H1 (cell line): ENCODE measurements around the gene ULBP1. TPM values are rescaled to one million over a fixed set of nuclear protein-coding genes. Genes with fewer than 3 reads are reported as not detected.

Experiments used
- CTCF ChIA-PET: fragments of 300-600 bp; sonication (Branson Sonifier 250); formaldehyde crosslinking; loops from one replicate; lab custom pipeline; 2021; ENCODE audit not compliant: partially characterized antibody; lab: Charles Lee
- POLR2A ChIA-PET: fragments of 300-600 bp; sonication (Branson Sonifier 250); formaldehyde crosslinking; loops from one replicate; lab custom pipeline; 2021; ENCODE audit warnings: inconsistent platforms; ENCODE audit not compliant: partially characterized antibody; lab: Charles Lee
- DNase-seq, 2 experiments: peaks; one replicate each; pipeline versions ENCODE4 v3.0.0 to v3.0.0-alpha.2; 2010 to 2022; ENCODE audit warnings: low spot score in 2 of 2, low read depth in 1 of 2, mixed read lengths in 1 of 2
- FAIRE-seq: peaks from 2 replicates; lab custom pipeline; 2011; peaks lifted over from hg19 to GRCh38; lab: Jason Lieb, UNC
- H2AFZ ChIP-seq: 2 replicates; pipeline ENCODE4 v1.8.1; 2012; ENCODE audit warnings: low read length, inconsistent platforms
- H2AK5ac ChIP-seq: 2 replicates; pipeline ENCODE4 v1.6.1; 2013; ENCODE audit warnings: low read depth, low read length
- H2BK120ac ChIP-seq: replicated peaks from 2 replicates; pipeline ENCODE3; 2013; ENCODE audit warnings: low read depth, low read length, inconsistent platforms
- H2BK12ac ChIP-seq: 2 replicates; pipeline ENCODE4 v1.6.1; 2013; ENCODE audit warnings: low read depth, low read length
- H2BK15ac ChIP-seq: 2 replicates; pipeline ENCODE4 v1.6.1; 2013; ENCODE audit warnings: low read length
- H2BK20ac ChIP-seq: 2 replicates; pipeline ENCODE4 v1.6.1; 2013; ENCODE audit warnings: low read length
- H2BK5ac ChIP-seq: 2 replicates; pipeline ENCODE4 v1.6.1; 2013; ENCODE audit warnings: low read depth, low read length
- H3K14ac ChIP-seq: 2 replicates; pipeline ENCODE4 v1.6.1; 2013; ENCODE audit warnings: inconsistent platforms; ENCODE audit not compliant: insufficient read length
- H3K18ac ChIP-seq: 2 replicates; pipeline ENCODE4 v1.6.1; 2013; ENCODE audit warnings: low read length; ENCODE audit errors: extremely low read depth
- H3K23ac ChIP-seq: 2 replicates; pipeline ENCODE4 v1.6.1; 2013; ENCODE audit warnings: inconsistent platforms; ENCODE audit not compliant: insufficient read length
- H3K23me2 ChIP-seq: 2 replicates; pipeline ENCODE4 v1.6.1; 2013; ENCODE audit warnings: low read depth, low read length
- H3K27ac ChIP-seq: 2 replicates; pipeline ENCODE4 v1.6.1; 2011; ENCODE audit warnings: low read depth, low read length, inconsistent platforms
- H3K27me3 ChIP-seq, 4 experiments: replicated peaks in 1 of 4; 1 replicate in 1 of 4; 2 replicates in 3 of 4; pipeline versions ENCODE4 v1.6.1 to v1.8.1; 2011 to 2013; ENCODE audit warnings: low read length in 3 of 4, mild to moderate bottlenecking in 3 of 4, inconsistent platforms in 2 of 4, mixed read lengths in 2 of 4, moderate library complexity in 1 of 4; ENCODE audit not compliant: control insufficient read depth in 3 of 4, insufficient read depth in 3 of 4; ENCODE audit errors: extremely low read depth in 1 of 4
- H3K36me3 ChIP-seq, 4 experiments: 2 replicates each; pipeline versions ENCODE4 v1.6.1 to v1.8.1; 2011 to 2013; ENCODE audit warnings: mild to moderate bottlenecking in 4 of 4, low read length in 3 of 4, moderate library complexity in 2 of 4, control low read depth in 1 of 4, inconsistent platforms in 1 of 4; ENCODE audit not compliant: insufficient read depth in 4 of 4, control insufficient read depth in 2 of 4
- H3K4ac ChIP-seq: replicated peaks from 2 replicates; pipeline ENCODE3; 2013; ENCODE audit warnings: low read length, low read depth, mixed read lengths, inconsistent platforms; ENCODE audit not compliant: insufficient read length
- H3K4me1 ChIP-seq, 4 experiments: replicated peaks in 1 of 4; 1 replicate in 1 of 4; 2 replicates in 3 of 4; pipeline versions ENCODE4 v1.6.1 to v1.8.1; 2011 to 2013; ENCODE audit warnings: low read length in 3 of 4, inconsistent platforms in 2 of 4, mixed read lengths in 1 of 4; ENCODE audit not compliant: insufficient read depth in 4 of 4, control insufficient read depth in 3 of 4
- H3K4me2 ChIP-seq, 2 experiments: 2 replicates each; pipeline versions ENCODE4 v1.6.1 to v1.8.1; 2011 to 2013; ENCODE audit warnings: low read depth in 2 of 2, low read length in 2 of 2, control low read depth in 1 of 2, inconsistent platforms in 1 of 2, mild to moderate bottlenecking in 1 of 2; ENCODE audit not compliant: insufficient read depth in 1 of 2
- H3K4me3 ChIP-seq, 4 experiments: fragments of 200-600, 300-600 bp in 1 of 4; sonication (generic), shearing (Covaris generic), sonication (Bioruptor Twin) in 1 of 4; 2 replicates each; pipeline versions ENCODE4 v1.5.1 to v1.8.1; 2011 to 2016; ENCODE audit warnings: low read length in 4 of 4, low read depth in 3 of 4, control low read depth in 2 of 4, inconsistent platforms in 2 of 4, mild to moderate bottlenecking in 2 of 4, mixed read lengths in 1 of 4, moderate library complexity in 1 of 4; ENCODE audit not compliant: insufficient read depth in 2 of 4; ENCODE audit errors: extremely low read depth in 1 of 4
- H3K56ac ChIP-seq: replicated peaks from 2 replicates; pipeline ENCODE3; 2013; ENCODE audit warnings: low read depth, mild to moderate bottlenecking, mixed read lengths, low read length, inconsistent platforms; ENCODE audit not compliant: insufficient read length
- H3K79me1 ChIP-seq: 2 replicates; pipeline ENCODE4 v1.6.1; 2013; ENCODE audit warnings: low read depth, low read length, control low read depth
- H3K79me2 ChIP-seq, 2 experiments: 2 replicates each; pipeline versions ENCODE4 v1.6.1 to v1.8.1; 2012 to 2013; ENCODE audit warnings: low read length in 2 of 2, mild to moderate bottlenecking in 2 of 2, inconsistent platforms in 1 of 2; ENCODE audit not compliant: insufficient read depth in 2 of 2, control insufficient read depth in 1 of 2
- H3K9ac ChIP-seq, 4 experiments: replicated peaks in 1 of 4; 1 replicate in 1 of 4; 2 replicates in 3 of 4; pipeline versions ENCODE4 v1.6.1 to v1.8.1; 2011 to 2013; ENCODE audit warnings: low read depth in 3 of 4, low read length in 3 of 4, control low read depth in 2 of 4, mild to moderate bottlenecking in 2 of 4, moderate library complexity in 2 of 4, inconsistent platforms in 1 of 4; ENCODE audit errors: extremely low read depth in 1 of 4
- H3K9me3 ChIP-seq, 2 experiments: 2 replicates each; pipeline versions ENCODE4 v1.6.1 to v1.8.1; 2012 to 2013; ENCODE audit warnings: mild to moderate bottlenecking in 2 of 2, moderate library complexity in 2 of 2, control low read depth in 1 of 2, inconsistent platforms in 1 of 2, low read depth in 1 of 2, low read length in 1 of 2, mixed read lengths in 1 of 2; ENCODE audit not compliant: insufficient read depth in 2 of 2
- H4K20me1 ChIP-seq, 2 experiments: replicated peaks in 1 of 2; 2 replicates each; pipeline versions ENCODE3 to v1.8.1; 2011 to 2013; ENCODE audit warnings: inconsistent platforms in 2 of 2, low read length in 2 of 2, mild to moderate bottlenecking in 1 of 2; ENCODE audit not compliant: insufficient read depth in 2 of 2, control insufficient read depth in 1 of 2
- H4K5ac ChIP-seq: 2 replicates; pipeline ENCODE4 v1.6.1; 2013; ENCODE audit warnings: low read length, low read depth, mixed read lengths, inconsistent platforms; ENCODE audit not compliant: insufficient read length
- H4K8ac ChIP-seq: 2 replicates; pipeline ENCODE4 v1.8.0; 2013; ENCODE audit warnings: mild to moderate bottlenecking, moderate library complexity, low read length, inconsistent platforms; ENCODE audit not compliant: insufficient read depth; ENCODE audit errors: extremely low read depth
- H4K91ac ChIP-seq: replicated peaks from 2 replicates; pipeline ENCODE3; 2013; ENCODE audit warnings: low read length, mixed read lengths, inconsistent platforms; ENCODE audit not compliant: insufficient read length
- EP300 ChIP-seq, 2 experiments: IDR thresholded peaks; 1 replicate in 1 of 2; 2 replicates in 1 of 2; pipeline ENCODE4 v1.6.1; 2011 to 2012; ENCODE audit warnings: low read depth in 2 of 2, low read length in 2 of 2, mild to moderate bottlenecking in 2 of 2, borderline replicate concordance in 1 of 2, inconsistent platforms in 1 of 2, moderate library complexity in 1 of 2
- NANOG ChIP-seq: IDR thresholded peaks from 2 replicates; pipeline ENCODE4 v1.6.1; 2011; ENCODE audit warnings: low read length, low read depth, mild to moderate bottlenecking, inconsistent platforms; ENCODE audit not compliant: insufficient read depth, poor library complexity, severe bottlenecking
- SP4 ChIP-seq: IDR thresholded peaks from 2 replicates; pipeline ENCODE4 v1.6.1; 2012; ENCODE audit warnings: low read length, inconsistent platforms
- WGBS, 2 experiments: shearing (Covaris generic) in 1 of 2; methylation state at CpG; one replicate each; pipeline versions ENCODE4 v1.1.6 to v1.1.7; 2013 to 2015; ENCODE audit warnings: low lambda C conversion rate in 2 of 2, mixed read lengths in 2 of 2, inconsistent platforms in 1 of 2, low coverage in 1 of 2, missing lambda C conversion rate in 1 of 2; ENCODE audit not compliant: insufficient replicate concordance in 2 of 2, insufficient coverage in 1 of 2, insufficient read length in 1 of 2; ENCODE audit errors: extremely low coverage in 1 of 2, missing lambda C conversion rate in 1 of 2; 5-methylcytosine and 5-hydroxymethylcytosine counted together
- polyA plus RNA-seq, 7 experiments: library from polyadenylated mRNA; depleted of rRNA in 3 of 7; stranded (reverse) in 5 of 7; unstranded in 2 of 7; fragments of >200 nt in 5 of 7; fragments of 200-250 nt in 2 of 7; gene quantifications; 1 replicate in 5 of 7; 2 replicates in 1 of 7; 4 replicates in 1 of 7; pipeline versions ENCODE4 v1.2.1 to v1.2.3, GENCODE V29; 2011 to 2013; ENCODE audit warnings: missing spikeins in 2 of 7, mixed read lengths in 2 of 7
- total RNA-seq: library from RNA; stranded (reverse); fragmentation: NEBNext Ultra II Directional; extraction: Animal tissue kit (Norgen Biotek cat#: 25700); gene quantifications from 2 replicates; pipeline ENCODE4 v1.2.1, GENCODE V29; 2021

Gene ULBP1
- total and polyA plus RNA-seq, 2 of the 8 experiments (the other 6 are each of a cell fraction or from before 2014, with no cell fraction given), result 0.32 to 0.60 TPM

DNA sequence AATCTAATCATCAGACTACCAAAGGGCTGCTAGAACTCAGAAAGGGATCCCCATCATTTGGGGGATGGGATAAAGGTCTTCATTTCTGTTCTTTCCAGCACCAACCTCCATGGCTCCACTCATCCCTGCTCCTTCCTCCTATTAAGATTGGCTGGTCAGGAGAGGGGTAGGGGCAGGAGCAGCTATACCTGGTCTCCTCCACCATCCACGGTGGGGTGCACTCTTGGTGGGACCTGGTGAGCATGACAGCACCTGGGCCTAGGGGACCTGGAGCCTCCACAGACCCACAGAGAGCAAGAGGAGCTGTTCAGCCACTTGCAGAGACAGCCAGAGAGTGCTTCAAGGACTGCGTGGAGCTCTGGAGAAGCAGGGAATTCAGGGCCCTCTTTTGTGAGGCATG, 28.1 kb upstream of the ULBP1 start:
- Histone ChIP-seq H3K79me1 (no peaks in the 10 kb centered on the region), H3K23ac (no peak overlapping the region), H3K14ac (no peak overlapping the region), H4K5ac (no peak overlapping the region), H4K20me1 (peaks cover 6 to 11% of the 10 kb centered on the region in 2 experiments), H3K23me2 (peaks cover 7% of the 10 kb centered on the region; the same call in 1 of the 2 replicates), H2BK20ac (no peak overlapping the region), H3K27ac (no peak overlapping the region), H2BK12ac (no peak overlapping the region), H2AFZ (no peak overlapping the region), H3K9ac (no peak overlapping the region), H2BK5ac (no peak overlapping the region), H2BK120ac (no peak overlapping the region), H4K91ac (no peak overlapping the region), H2BK15ac (no peak overlapping the region), H3K79me2 (no peaks in the 10 kb centered on the region), H3K36me3 (peaks cover 0 to 4% (median 0%) of the 10 kb centered on the region in 4 experiments; a peak in 1 of 8 replicates), H3K27me3 (peaks cover 49 to 66% (median 60%) of the 10 kb centered on the region in 4 experiments), H3K56ac (no peak overlapping the region), H3K9me3 (no peaks in the 10 kb centered on the region), H3K4me1 (peaks cover 0 to 6% (median 3%) of the 10 kb centered on the region in 4 experiments; a peak in 5 of 7 replicates), H3K4ac (no peak overlapping the region), H2AK5ac (no peak overlapping the region), H3K18ac (no peak overlapping the region), H4K8ac (no peak overlapping the region), H3K4me2 (no peak overlapping the region), H3K4me3 (no peak overlapping the region)
- POLR2A ChIA-PET, result interaction anchor here (0.7 kb wide), 1 partner anchor 110 kb away, joined by 3 read pairs; no protein-coding TSS in a partner anchor
- no peak for TF ChIP-seq EP300 (IDR thresholded peaks at IDR 0.05; ENCODE audit: borderline replicate concordance in 1 of 2, low read depth in 2 of 2, low read length in 2 of 2)
- TF ChIP-seq SP4, result no peak
- no peak for TF ChIP-seq NANOG
- 73% methylated on average over 2 of the region's 2 CpGs; no CpG with 5 or more reads in 1 of the 2 experiments for WGBS, 2 experiments
- CTCF ChIA-PET, result interaction anchor here (0.9 to 2.5 kb wide), 9 partner anchors 22 to 81 kb away, joined by 3 to 12 read pairs (median 4); no protein-coding TSS in a partner anchor
- DNase-seq (no peak), FAIRE-seq (no peak)
